Activated naive CD8-positive, alpha-beta T cell (primary cell): ENCODE results near the gene GALNT2.

Experiments used
- H3K27ac Mint-ChIP-seq: one replicate; pipeline ENCODE4 v1.8.0; 2021; ENCODE audit warnings: mixed read lengths
- H3K27me3 Mint-ChIP-seq: one replicate; pipeline ENCODE4 v1.8.0; 2021; ENCODE audit warnings: mixed read lengths
- H3K36me3 Mint-ChIP-seq: one replicate; pipeline ENCODE4 v1.8.0; 2021; ENCODE audit warnings: mixed read lengths
- H3K4me1 Mint-ChIP-seq: one replicate; pipeline ENCODE4 v1.8.0; 2021; ENCODE audit warnings: low read depth, mixed read lengths
- H3K4me3 Mint-ChIP-seq: one replicate; pipeline ENCODE4 v1.8.0; 2021; ENCODE audit warnings: mild to moderate bottlenecking, mixed read lengths
- H3K9me3 Mint-ChIP-seq: one replicate; pipeline ENCODE4 v1.8.0; 2021; ENCODE audit warnings: low read depth, mixed read lengths

GALNT2 gene

GRCh38 chr1:230176326-230176725, 109.3 kb downstream of the GALNT2 start:
- Mint-ChIP-seq H3K36me3 (peaks cover 24% of the 10 kb centered on the region), H3K4me3 (no peak overlapping the region), H3K27ac (no peak overlapping the region), H3K4me1 (peaks cover 41% of the 10 kb centered on the region), H3K27me3 (no peaks in the 10 kb centered on the region), H3K9me3 (no peaks in the 10 kb centered on the region)

GRCh38 chr1:230176871-230177411, 109.9 kb downstream of the GALNT2 start:
- H3K27ac Mint-ChIP-seq, result no peak overlapping the region
- H3K36me3 Mint-ChIP-seq, result peaks cover 24% of the 10 kb centered on the region
- H3K4me3 Mint-ChIP-seq, result no peak overlapping the region

GRCh38 chr1:230179249-230179648, 112.2 kb downstream of the GALNT2 start:
- Mint-ChIP-seq H3K27me3 (no peaks in the 10 kb centered on the region), H3K9me3 (no peaks in the 10 kb centered on the region), H3K4me3 (no peak overlapping the region), H3K36me3 (peaks cover 26% of the 10 kb centered on the region), H3K27ac (no peak overlapping the region), H3K4me1 (peaks cover 35% of the 10 kb centered on the region)

More at GRCh38 chr1:230176871-230177411, 109.9 kb downstream of the GALNT2 start:
- no peaks in the 10 kb centered on the region for H3K9me3 Mint-ChIP-seq
- peaks cover 44% of the 10 kb centered on the region for H3K4me1 Mint-ChIP-seq
- H3K27me3 Mint-ChIP-seq, result no peaks in the 10 kb centered on the region

- peak overlapping the region; percentile 55 for H3K27ac Mint-ChIP-seq
- H3K27me3 Mint-ChIP-seq, result no peaks in the 10 kb centered on the region
- peaks cover 53% of the 10 kb centered on the region for H3K4me1 Mint-ChIP-seq
- peak overlapping the region; percentile 38 for H3K4me3 Mint-ChIP-seq
- peaks cover 5% of the 10 kb centered on the region for H3K9me3 Mint-ChIP-seq
- H3K36me3 Mint-ChIP-seq, result peaks cover 33% of the 10 kb centered on the region
These were observed 118.3 kb downstream of the GALNT2 start for GRCh38 chr1:230185076-230186001.

- H3K4me1 Mint-ChIP-seq, result peaks cover 53% of the 10 kb centered on the region
- peaks cover 30% of the 10 kb centered on the region for H3K36me3 Mint-ChIP-seq
- H3K27me3 Mint-ChIP-seq, result no peaks in the 10 kb centered on the region
- no peak overlapping the region for H3K27ac Mint-ChIP-seq
- H3K9me3 Mint-ChIP-seq, result peaks cover 5% of the 10 kb centered on the region
- no peak overlapping the region for H3K4me3 Mint-ChIP-seq
These were observed 119.2 kb downstream of the GALNT2 start for GRCh38 chr1:230186003-230186863.

GRCh38 chr1:230186874-230187273, 119.8 kb downstream of the GALNT2 start:
- Mint-ChIP-seq H3K27me3 (no peaks in the 10 kb centered on the region), H3K27ac (peak overlapping the region; percentile 7), H3K4me3 (no peak overlapping the region), H3K4me1 (peaks cover 51% of the 10 kb centered on the region), H3K36me3 (peaks cover 29% of the 10 kb centered on the region), H3K9me3 (peaks cover 5% of the 10 kb centered on the region)

- peaks cover 5% of the 10 kb centered on the region for H3K9me3 Mint-ChIP-seq
- peaks cover 29% of the 10 kb centered on the region for H3K36me3 Mint-ChIP-seq
- peak overlapping the region; percentile 7 for H3K27ac Mint-ChIP-seq
- H3K4me3 Mint-ChIP-seq, result no peak overlapping the region
- no peaks in the 10 kb centered on the region for H3K27me3 Mint-ChIP-seq
- peaks cover 51% of the 10 kb centered on the region for H3K4me1 Mint-ChIP-seq
These were observed 120.3 kb downstream of the GALNT2 start for GRCh38 chr1:230187290-230187689.

GRCh38 chr1:230188826-230189225, 121.8 kb downstream of the GALNT2 start:
- no peaks in the 10 kb centered on the region for H3K27me3 Mint-ChIP-seq
- H3K27ac Mint-ChIP-seq, result no peak overlapping the region
- peaks cover 5% of the 10 kb centered on the region for H3K9me3 Mint-ChIP-seq
- H3K4me1 Mint-ChIP-seq, result peaks cover 49% of the 10 kb centered on the region
- peaks cover 30% of the 10 kb centered on the region for H3K36me3 Mint-ChIP-seq
- H3K4me3 Mint-ChIP-seq, result no peak overlapping the region

GRCh38 chr1:230189341-230189740, 122.3 kb downstream of the GALNT2 start:
- no peaks in the 10 kb centered on the region for H3K27me3 Mint-ChIP-seq
- no peak overlapping the region for H3K4me3 Mint-ChIP-seq
- H3K27ac Mint-ChIP-seq, result no peak overlapping the region
- peaks cover 5% of the 10 kb centered on the region for H3K9me3 Mint-ChIP-seq
- H3K4me1 Mint-ChIP-seq, result peaks cover 51% of the 10 kb centered on the region
- peaks cover 32% of the 10 kb centered on the region for H3K36me3 Mint-ChIP-seq

GRCh38 chr1:230189824-230190223, 122.8 kb downstream of the GALNT2 start:
- Mint-ChIP-seq H3K4me1 (peaks cover 49% of the 10 kb centered on the region), H3K4me3 (no peak overlapping the region)

GRCh38 chr1:230191079-230191804, 124.2 kb downstream of the GALNT2 start:
- peaks cover 18% of the 10 kb centered on the region for H3K36me3 Mint-ChIP-seq
- H3K27ac Mint-ChIP-seq, result no peak overlapping the region
- no peaks in the 10 kb centered on the region for H3K27me3 Mint-ChIP-seq
- no peak overlapping the region for H3K4me3 Mint-ChIP-seq
- H3K4me1 Mint-ChIP-seq, result peaks cover 39% of the 10 kb centered on the region
- no peaks in the 10 kb centered on the region for H3K9me3 Mint-ChIP-seq

More at GRCh38 chr1:230189824-230190223, 122.8 kb downstream of the GALNT2 start:
- peaks cover 27% of the 10 kb centered on the region for H3K36me3 Mint-ChIP-seq
- H3K9me3 Mint-ChIP-seq, result peaks cover under 1% of the 10 kb centered on the region
- H3K27ac Mint-ChIP-seq, result no peak overlapping the region
- no peaks in the 10 kb centered on the region for H3K27me3 Mint-ChIP-seq

GRCh38 chr1:230191855-230192254, 124.8 kb downstream of the GALNT2 start:
- Mint-ChIP-seq H3K27ac (no peak overlapping the region), H3K4me3 (no peak overlapping the region), H3K36me3 (peaks cover 18% of the 10 kb centered on the region), H3K9me3 (no peaks in the 10 kb centered on the region), H3K4me1 (peaks cover 32% of the 10 kb centered on the region), H3K27me3 (no peaks in the 10 kb centered on the region)

- Mint-ChIP-seq H3K9me3 (no peaks in the 10 kb centered on the region), H3K27ac (peak overlapping the region; percentile 54), H3K4me3 (no peak overlapping the region), H3K36me3 (peaks cover 10% of the 10 kb centered on the region), H3K4me1 (peaks cover 17% of the 10 kb centered on the region), H3K27me3 (no peaks in the 10 kb centered on the region)
These were observed 127.5 kb downstream of the GALNT2 start for GRCh38 chr1:230194525-230194924.

- H3K27me3 Mint-ChIP-seq, result no peaks in the 10 kb centered on the region
- H3K4me1 Mint-ChIP-seq, result peaks cover 14% of the 10 kb centered on the region
- peaks cover 11% of the 10 kb centered on the region for H3K36me3 Mint-ChIP-seq
- H3K4me3 Mint-ChIP-seq, result no peak overlapping the region
- no peaks in the 10 kb centered on the region for H3K9me3 Mint-ChIP-seq
- H3K27ac Mint-ChIP-seq, result peak overlapping the region; percentile 34
These were observed 128.2 kb downstream of the GALNT2 start for GRCh38 chr1:230195199-230195598.
